ENCODE data around the gene TPK1.

TPK1 gene

GRCh38 chr7:144468990-144469732 is 366.7 kb downstream of the TPK1 start:
- no peak for TF ChIP-seq CTCF (IDR thresholded peaks at IDR 0.05; ENCODE audit: borderline replicate concordance, insufficient read depth, low read depth, low read length)
- H3K4me3 ChIP-seq (ENCODE audit: low read depth, low read length): no peak overlapping the region

- H3K4me3 ChIP-seq (ENCODE audit: low read depth, low read length): no peak overlapping the region
- no peak for TF ChIP-seq CTCF (IDR thresholded peaks at IDR 0.05; ENCODE audit: borderline replicate concordance, insufficient read depth, low read depth, low read length)
Observed at GRCh38 chr7:144459635-144460034, 376.2 kb downstream of the TPK1 start.

GRCh38 chr7:144455040-144455404 is 380.8 kb downstream of the TPK1 start:
- no peak for TF ChIP-seq CTCF (IDR thresholded peaks at IDR 0.05; ENCODE audit: borderline replicate concordance, insufficient read depth, low read depth, low read length)
- no peak overlapping the region for H3K4me3 ChIP-seq (ENCODE audit: low read depth, low read length)

- H3K4me3 ChIP-seq (ENCODE audit: low read depth, low read length): no peak overlapping the region
- TF ChIP-seq CTCF (IDR thresholded peaks at IDR 0.05; ENCODE audit: borderline replicate concordance, insufficient read depth, low read depth, low read length): no peak
Observed at GRCh38 chr7:144454256-144455039, 381.4 kb downstream of the TPK1 start.

- no peak overlapping the region for H3K4me3 ChIP-seq (ENCODE audit: low read depth, low read length)
- no peak for TF ChIP-seq CTCF (IDR thresholded peaks at IDR 0.05; ENCODE audit: borderline replicate concordance, insufficient read depth, low read depth, low read length)
Observed at GRCh38 chr7:144452064-144452463, 383.8 kb downstream of the TPK1 start.

GRCh38 chr7:144445590-144445989 is 390.3 kb downstream of the TPK1 start:
- no peak overlapping the region for H3K4me3 ChIP-seq (ENCODE audit: low read depth, low read length)
- no peak for TF ChIP-seq CTCF (IDR thresholded peaks at IDR 0.05; ENCODE audit: borderline replicate concordance, insufficient read depth, low read depth, low read length)

Data from GM12875 (cell line).